ENCODE results near the gene ZSCAN23. TPM values are rescaled to one million over a fixed set of nuclear protein-coding genes. Genes with fewer than 3 reads are reported as not detected.

ZSCAN23 gene
- total and polyA plus RNA-seq, 11 donors: 0.42 to 2.1 (median 1.5) TPM

DNA sequence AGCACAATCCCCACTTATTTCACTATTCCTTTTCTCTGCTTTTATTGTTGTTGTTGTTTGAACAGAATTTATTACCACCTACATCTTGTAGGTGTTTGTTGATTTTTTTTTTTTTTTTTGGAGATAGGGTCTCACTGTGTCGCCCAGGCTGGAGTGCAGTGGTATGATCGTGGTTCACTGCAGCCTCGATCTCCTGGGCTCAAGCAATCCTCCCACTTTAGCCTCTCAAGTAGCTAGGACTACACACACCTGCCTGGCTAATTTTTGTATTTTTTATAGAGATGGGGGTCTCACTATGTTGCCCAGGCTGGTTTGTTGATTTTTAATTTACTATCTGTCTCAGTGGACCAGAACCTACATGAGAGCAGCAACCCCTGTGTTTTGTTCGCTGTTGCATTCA lies 47.4 kb downstream of the ZSCAN23 start:
- peaks cover 0 to 65% (median 45%) of the 10 kb centered on the region in 9 donors for H3K36me3 ChIP-seq
- DNase-seq (no peak), ATAC-seq (no peak)
- WGBS, 4 donors: 95 to 100% (median 97%) methylated on average over 4 of the region's 4 CpGs
- no peak for TF ChIP-seq POLR2A (IDR thresholded peaks at IDR 0.05)
- TF ChIP-seq, protein P1, sequence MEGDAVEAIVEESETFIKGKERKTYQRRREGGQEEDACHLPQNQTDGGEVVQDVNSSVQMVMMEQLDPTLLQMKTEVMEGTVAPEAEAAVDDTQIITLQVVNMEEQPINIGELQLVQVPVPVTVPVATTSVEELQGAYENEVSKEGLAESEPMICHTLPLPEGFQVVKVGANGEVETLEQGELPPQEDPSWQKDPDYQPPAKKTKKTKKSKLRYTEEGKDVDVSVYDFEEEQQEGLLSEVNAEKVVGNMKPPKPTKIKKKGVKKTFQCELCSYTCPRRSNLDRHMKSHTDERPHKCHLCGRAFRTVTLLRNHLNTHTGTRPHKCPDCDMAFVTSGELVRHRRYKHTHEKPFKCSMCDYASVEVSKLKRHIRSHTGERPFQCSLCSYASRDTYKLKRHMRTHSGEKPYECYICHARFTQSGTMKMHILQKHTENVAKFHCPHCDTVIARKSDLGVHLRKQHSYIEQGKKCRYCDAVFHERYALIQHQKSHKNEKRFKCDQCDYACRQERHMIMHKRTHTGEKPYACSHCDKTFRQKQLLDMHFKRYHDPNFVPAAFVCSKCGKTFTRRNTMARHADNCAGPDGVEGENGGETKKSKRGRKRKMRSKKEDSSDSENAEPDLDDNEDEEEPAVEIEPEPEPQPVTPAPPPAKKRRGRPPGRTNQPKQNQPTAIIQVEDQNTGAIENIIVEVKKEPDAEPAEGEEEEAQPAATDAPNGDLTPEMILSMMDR (IDR thresholded peaks at IDR 0.05): no peak
- no peak overlapping the region for H3K27ac ChIP-seq
- H3K4me1 ChIP-seq: peaks cover 0 to 27% (median 8%) of the 10 kb centered on the region in 12 donors
- H3K27me3 ChIP-seq: no peaks in the 10 kb centered on the region
- intact Hi-C loops (cut with DNase I): no loop called here
- H3K9me3 ChIP-seq: no peaks in the 10 kb centered on the region
- no peak overlapping the region for H3K4me3 ChIP-seq

DNA sequence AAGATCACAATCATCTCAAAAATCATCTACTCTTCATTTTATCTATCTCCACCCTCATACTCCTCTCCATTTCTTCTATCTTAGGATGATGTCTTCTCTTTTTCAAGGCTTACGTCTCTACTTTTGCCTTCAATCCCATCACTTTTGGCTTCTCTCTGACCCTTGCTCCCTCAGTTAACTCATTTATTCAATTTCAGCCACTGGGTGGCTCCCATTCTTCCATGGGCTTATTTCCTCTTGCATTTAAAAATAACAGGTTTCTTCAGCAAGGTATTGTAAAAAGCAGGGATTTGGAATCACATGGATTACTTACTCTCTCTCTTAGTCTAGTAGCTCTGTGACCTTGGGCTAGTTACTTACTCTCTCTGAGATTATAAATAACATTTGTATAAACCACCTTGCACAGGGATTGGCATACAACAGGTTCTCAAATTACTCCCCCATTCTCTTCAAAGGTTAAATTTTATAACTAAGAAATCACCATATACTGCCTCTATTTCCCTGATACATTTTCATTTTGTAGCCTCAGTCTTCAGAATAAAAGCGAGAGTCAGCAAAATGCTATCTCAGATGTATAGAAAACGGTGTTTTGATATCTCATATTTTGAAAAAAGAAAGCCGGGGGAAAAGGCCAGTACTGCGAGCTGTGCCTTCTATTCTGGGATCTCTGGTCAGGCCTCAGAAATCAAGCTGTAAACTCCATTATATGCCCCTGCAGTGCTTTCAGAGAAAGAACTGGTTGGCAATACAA lies 49.2 kb downstream of the ZSCAN23 start:
- no peak for ATAC-seq
- no peaks in the 10 kb centered on the region for H3K27me3 ChIP-seq

DNA sequence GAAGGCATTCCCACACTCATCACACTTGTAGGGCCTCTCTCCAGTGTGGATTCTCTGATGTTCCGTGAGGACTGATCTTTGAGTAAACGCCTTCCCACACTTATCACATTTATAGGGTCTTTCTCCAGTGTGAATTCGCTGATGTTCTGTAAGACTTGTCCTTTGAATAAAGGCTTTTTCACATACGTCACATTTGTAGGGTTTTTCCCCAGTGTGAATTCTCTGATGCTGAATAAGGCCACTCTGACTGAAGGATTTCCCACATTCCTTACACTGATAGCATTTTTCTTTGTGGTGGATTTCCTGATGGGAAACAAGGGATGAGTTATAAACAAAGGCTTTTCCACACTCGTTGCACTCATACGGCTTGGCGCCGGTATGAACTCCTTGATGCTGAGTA lies 52.6 kb downstream of the ZSCAN23 start:
- 90 to 95% (median 94%) methylated on average over 8 of the region's 8 CpGs for WGBS, 4 donors
- TF ChIP-seq, protein P1 (IDR thresholded peaks at IDR 0.05): no peak
- no peak for TF ChIP-seq POLR2A (IDR thresholded peaks at IDR 0.05)
- H3K36me3 ChIP-seq: peaks cover 0 to 84% (median 69%) of the 10 kb centered on the region in 9 donors

More for the DNA sequence above, 49.2 kb downstream of the ZSCAN23 start:
- Histone ChIP-seq H3K36me3 (peaks cover 0 to 83% (median 63%) of the 10 kb centered on the region in 9 donors), H3K4me1 (peaks cover 0 to 21% (median 6%) of the 10 kb centered on the region in 12 donors), H3K9me3 (no peaks in the 10 kb centered on the region), H3K27ac (no peak overlapping the region), H3K4me3 (no peak overlapping the region)
- intact Hi-C loops (cut with DNase I): no loop called here
- TF ChIP-seq, protein P1 (IDR thresholded peaks at IDR 0.05): peak in 2 of 12 donors; percentile 10 to 21
- no peak for TF ChIP-seq POLR2A (IDR thresholded peaks at IDR 0.05)
- no peak for DNase-seq
- 70 to 92% (median 83%) methylated on average over 5 of the region's 5 CpGs for WGBS, 4 donors

DNA sequence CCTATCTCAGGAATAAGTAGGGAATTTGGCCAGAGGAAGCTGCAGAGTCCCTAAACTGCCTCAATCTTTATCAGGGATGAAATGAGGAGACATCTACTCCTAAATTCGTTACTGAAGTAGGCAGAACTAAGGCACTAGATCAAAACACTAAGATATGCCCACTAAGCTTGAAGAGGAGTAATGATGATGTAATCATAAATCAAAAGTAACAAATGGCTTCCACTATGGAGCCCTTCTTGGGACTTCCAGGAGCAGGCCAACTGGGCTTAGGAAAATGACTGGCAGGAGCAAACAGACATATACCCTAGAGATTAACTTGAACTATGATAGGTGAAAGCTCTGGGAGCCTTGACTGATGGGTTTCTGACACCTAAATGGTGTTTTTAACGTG lies 59.2 kb downstream of the ZSCAN23 start:
- H3K4me1 ChIP-seq: peaks cover 0 to 30% (median 7%) of the 10 kb centered on the region in 12 donors
- peaks cover 0 to 66% (median 53%) of the 10 kb centered on the region in 9 donors for H3K36me3 ChIP-seq
- peak overlapping the region in 3 of 12 donors; percentile 68 to 79 (median 74) for H3K27ac ChIP-seq
- peaks cover 0 to 3% (median 0%) of the 10 kb centered on the region in 12 donors for H3K9me3 ChIP-seq
- no peak overlapping the region for H3K4me3 ChIP-seq
- no peaks in the 10 kb centered on the region for H3K27me3 ChIP-seq
- ATAC-seq (no peak), DNase-seq (no peak)
- WGBS, 4 donors: 70 to 85% (median 77%) methylated on average over 2 of the region's 2 CpGs
- intact Hi-C loops (cut with DNase I): loop anchor here in 1 of 10 donors (10.0 kb wide), 1 partner anchor 301 kb away; no protein-coding TSS in a partner anchor
- TF ChIP-seq POLR2A (IDR thresholded peaks at IDR 0.05): no peak
- TF ChIP-seq, protein P1 (IDR thresholded peaks at IDR 0.05): no peak

More for the DNA sequence above, 52.6 kb downstream of the ZSCAN23 start:
- no peak overlapping the region for H3K4me3 ChIP-seq
- H3K9me3 ChIP-seq: no peaks in the 10 kb centered on the region
- no peaks in the 10 kb centered on the region for H3K27me3 ChIP-seq
- H3K27ac ChIP-seq: no peak overlapping the region
- ATAC-seq: no peak
- no peak for DNase-seq
- H3K4me1 ChIP-seq: peaks cover 0 to 4% (median 0%) of the 10 kb centered on the region in 12 donors
- intact Hi-C loops (cut with DNase I): no loop called here

Data from heart left ventricle (tissue), 16 donors.